Measurements from ENCODE around the gene BCAS2. TPM values are rescaled to one million over a fixed set of nuclear protein-coding genes. Genes with fewer than 3 reads are reported as not detected.
"Not testable (repeated sequence)": the region's sequence is repeated elsewhere in the genome, so short reads cannot be mapped to it uniquely, and the experiment has no call there.

BCAS2 gene
- total RNA-seq, 5 donors from 2014 or later (not counting 1 experiment from before 2014, with no cell fraction given), result 29.6 to 77.7 (median 32.4) TPM

- H3K36me3 Mint-ChIP-seq, result peaks cover 41% of the 10 kb centered on the region
- CTCF ChIA-PET; H3K4me1 Mint-ChIP-seq; ATAC-seq (replicated peaks in 1 of 4); H3K27ac ChIP-seq (ENCODE audit: low read length); H3K9me3 ChIP-seq; H3K27me3 ChIP-seq (replicated peaks in 1 of 2; ENCODE audit: control insufficient read depth in 2 of 2, extremely low read depth in 1 of 2, insufficient read depth in 2 of 2, low read length in 1 of 2); DNase-seq; POLR2A ChIA-PET; H3K4me3 Mint-ChIP-seq; H3K9me3 Mint-ChIP-seq; H3K4me3 ChIP-seq (ENCODE audit: control insufficient read depth in 1 of 2, extremely low read depth in 1 of 2, low read length in 1 of 2); H3K27ac Mint-ChIP-seq; H3K4me1 ChIP-seq (ENCODE audit: control insufficient read depth in 1 of 2, extremely low read depth in 1 of 2, insufficient read depth in 2 of 2, low read length in 2 of 2); H3K27me3 Mint-ChIP-seq: not testable (repeated sequence)
- WGBS (ENCODE audit: insufficient coverage), result no CpG with 5 or more reads among the region's 3 CpGs
- H3K36me3 ChIP-seq (ENCODE audit: control insufficient read depth in 2 of 2, extremely low read depth in 1 of 2, insufficient read depth in 1 of 2, low read length in 1 of 2), result peaks cover 11 to 22% of the 10 kb centered on the region in 2 donors
Observed at GRCh38 chr1:114562978-114563510, 18.4 kb downstream of the BCAS2 start.

DNA sequence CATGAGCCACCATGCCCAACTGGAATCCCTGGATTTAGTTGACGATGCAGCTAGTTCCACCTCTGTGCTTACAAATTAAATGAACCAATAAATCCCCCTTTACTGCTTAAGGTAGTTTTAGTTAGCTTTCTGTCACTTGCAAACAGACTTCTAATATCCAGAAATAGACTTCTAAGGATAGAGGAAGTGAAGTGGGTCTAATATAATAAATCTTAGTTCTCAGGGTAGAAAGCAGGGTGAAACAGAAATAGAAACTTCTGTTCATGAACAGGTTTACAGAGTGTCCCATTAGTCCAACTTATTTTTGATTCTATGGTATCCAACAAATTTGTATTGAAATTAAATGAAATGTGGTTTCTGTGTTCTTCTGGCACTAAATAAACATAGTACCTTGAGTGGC is 20.1 kb downstream of the BCAS2 start:
- peaks cover 0 to 5% (median 0%) of the 10 kb centered on the region in 3 donors for H3K9me3 Mint-ChIP-seq
- no peak overlapping the region for H3K4me3 Mint-ChIP-seq
- H3K27ac Mint-ChIP-seq, result no peak overlapping the region
- Histone ChIP-seq H3K27me3 (replicated peaks in 1 of 2; ENCODE audit: control insufficient read depth in 2 of 2, extremely low read depth in 1 of 2, insufficient read depth in 2 of 2, low read length in 1 of 2) (no peaks in the 10 kb centered on the region), H3K4me1 (ENCODE audit: control insufficient read depth in 1 of 2, extremely low read depth in 1 of 2, insufficient read depth in 2 of 2, low read length in 2 of 2) (no peaks in the 10 kb centered on the region), H3K27ac (ENCODE audit: low read length) (no peak overlapping the region), H3K9me3 (no peaks in the 10 kb centered on the region), H3K4me3 (ENCODE audit: control insufficient read depth in 1 of 2, extremely low read depth in 1 of 2, low read length in 1 of 2) (no peak overlapping the region), H3K36me3 (ENCODE audit: control insufficient read depth in 2 of 2, extremely low read depth in 1 of 2, insufficient read depth in 1 of 2, low read length in 1 of 2) (peaks cover 9 to 10% of the 10 kb centered on the region in 2 donors)
- H3K27me3 Mint-ChIP-seq, result no peaks in the 10 kb centered on the region
- peaks cover 26% of the 10 kb centered on the region for H3K36me3 Mint-ChIP-seq
- DNase-seq (no peak), ATAC-seq (replicated peaks in 1 of 4) (no peak)
- ChIA-PET CTCF (no interaction called here), POLR2A (no interaction called here)
- no CpG with 5 or more reads among the region's 1 CpG for WGBS (ENCODE audit: insufficient coverage)
- peaks cover 0 to 2% (median 0%) of the 10 kb centered on the region in 3 donors for H3K4me1 Mint-ChIP-seq

DNA sequence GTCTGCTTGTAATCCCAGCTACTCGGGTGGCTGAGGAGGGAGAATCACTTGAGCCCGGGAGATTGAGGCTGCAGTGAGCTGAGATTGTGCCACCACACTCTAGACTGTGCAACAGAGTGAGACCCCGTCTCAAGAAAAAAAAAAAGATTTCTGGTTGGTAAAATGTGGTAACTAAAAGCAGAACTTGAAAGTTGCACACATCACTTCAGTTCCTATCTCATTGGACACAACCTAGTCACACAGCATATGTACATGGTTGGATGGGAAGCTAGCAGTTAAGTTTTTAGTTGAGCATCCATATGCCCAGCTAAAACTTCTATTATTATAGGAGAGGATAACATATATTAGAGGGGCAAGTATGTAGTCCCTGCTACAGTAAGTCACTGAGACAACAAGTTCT is 22.1 kb downstream of the BCAS2 start:
- no peak for ATAC-seq (replicated peaks in 1 of 4)

DNA sequence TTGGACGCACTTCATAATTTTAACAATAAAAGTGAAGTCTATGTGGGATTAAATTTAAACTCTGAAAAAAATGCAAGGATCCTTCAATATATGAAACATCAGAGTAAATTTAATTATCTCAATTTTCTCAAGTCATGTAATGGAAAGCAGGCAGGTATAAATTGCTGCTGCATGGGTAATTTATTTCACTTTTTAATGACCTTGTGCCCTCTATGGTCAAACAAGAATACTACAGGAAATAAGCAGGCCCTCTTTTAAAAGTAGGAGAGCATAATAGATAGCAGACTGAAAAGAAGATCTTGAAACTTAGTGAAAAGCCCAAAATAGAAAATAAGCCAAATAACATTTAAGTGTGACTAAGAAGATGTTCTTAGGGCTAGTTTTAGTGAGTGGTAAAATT is 22.9 kb downstream of the BCAS2 start:
- no CpG with 5 or more reads among the region's 1 CpG for WGBS (ENCODE audit: insufficient coverage)
- peaks cover 0 to 2% (median 0%) of the 10 kb centered on the region in 3 donors for H3K4me1 Mint-ChIP-seq
- H3K36me3 Mint-ChIP-seq, result peaks cover 3% of the 10 kb centered on the region
- peak in 2 of 4 experiments; percentile 51 to 58 for ATAC-seq (replicated peaks in 1 of 4)
- Histone ChIP-seq H3K27ac (ENCODE audit: low read length) (no peak overlapping the region), H3K4me1 (ENCODE audit: control insufficient read depth in 1 of 2, extremely low read depth in 1 of 2, insufficient read depth in 2 of 2, low read length in 2 of 2) (no peaks in the 10 kb centered on the region), H3K4me3 (ENCODE audit: control insufficient read depth in 1 of 2, extremely low read depth in 1 of 2, low read length in 1 of 2) (no peak overlapping the region), H3K27me3 (replicated peaks in 1 of 2; ENCODE audit: control insufficient read depth in 2 of 2, extremely low read depth in 1 of 2, insufficient read depth in 2 of 2, low read length in 1 of 2) (no peaks in the 10 kb centered on the region), H3K36me3 (ENCODE audit: control insufficient read depth in 2 of 2, extremely low read depth in 1 of 2, insufficient read depth in 1 of 2, low read length in 1 of 2) (no peaks in the 10 kb centered on the region), H3K9me3 (no peaks in the 10 kb centered on the region)
- ChIA-PET POLR2A (no interaction called here), CTCF (no interaction called here)
- H3K4me3 Mint-ChIP-seq, result no peak overlapping the region
- no peak overlapping the region for H3K27ac Mint-ChIP-seq
- DNase-seq, result peak in 1 of 35 experiments; percentile 39
- no peaks in the 10 kb centered on the region for H3K27me3 Mint-ChIP-seq
- H3K9me3 Mint-ChIP-seq, result no peaks in the 10 kb centered on the region

More for the DNA sequence above, 22.1 kb downstream of the BCAS2 start:
- WGBS (ENCODE audit: insufficient coverage), result 90% methylated on average over 2 of the region's 3 CpGs
- Histone ChIP-seq H3K4me3 (ENCODE audit: control insufficient read depth in 1 of 2, extremely low read depth in 1 of 2, low read length in 1 of 2) (no peak overlapping the region), H3K27ac (ENCODE audit: low read length) (no peak overlapping the region), H3K4me1 (ENCODE audit: control insufficient read depth in 1 of 2, extremely low read depth in 1 of 2, insufficient read depth in 2 of 2, low read length in 2 of 2) (no peaks in the 10 kb centered on the region), H3K9me3 (no peaks in the 10 kb centered on the region), H3K27me3 (replicated peaks in 1 of 2; ENCODE audit: control insufficient read depth in 2 of 2, extremely low read depth in 1 of 2, insufficient read depth in 2 of 2, low read length in 1 of 2) (no peaks in the 10 kb centered on the region), H3K36me3 (ENCODE audit: control insufficient read depth in 2 of 2, extremely low read depth in 1 of 2, insufficient read depth in 1 of 2, low read length in 1 of 2) (no peaks in the 10 kb centered on the region)
- H3K4me3 Mint-ChIP-seq, result no peak overlapping the region
- peaks cover 0 to 2% (median 0%) of the 10 kb centered on the region in 3 donors for H3K4me1 Mint-ChIP-seq
- H3K27me3 Mint-ChIP-seq, result no peaks in the 10 kb centered on the region
- ChIA-PET CTCF (interaction anchor here (0.6 to 1.4 kb wide), 5 partner anchors 131 to 582 kb away, joined by 3 to 4 read pairs (median 3); no protein-coding TSS in a partner anchor), POLR2A (no interaction called here)
- H3K27ac Mint-ChIP-seq, result no peak overlapping the region
- H3K9me3 Mint-ChIP-seq, result no peaks in the 10 kb centered on the region
- peaks cover 6% of the 10 kb centered on the region for H3K36me3 Mint-ChIP-seq
- DNase-seq, result no peak

- POLR2A ChIA-PET, result no interaction called here
Observed at GRCh38 chr1:114554577-114554976, 26.8 kb downstream of the BCAS2 start.

DNA sequence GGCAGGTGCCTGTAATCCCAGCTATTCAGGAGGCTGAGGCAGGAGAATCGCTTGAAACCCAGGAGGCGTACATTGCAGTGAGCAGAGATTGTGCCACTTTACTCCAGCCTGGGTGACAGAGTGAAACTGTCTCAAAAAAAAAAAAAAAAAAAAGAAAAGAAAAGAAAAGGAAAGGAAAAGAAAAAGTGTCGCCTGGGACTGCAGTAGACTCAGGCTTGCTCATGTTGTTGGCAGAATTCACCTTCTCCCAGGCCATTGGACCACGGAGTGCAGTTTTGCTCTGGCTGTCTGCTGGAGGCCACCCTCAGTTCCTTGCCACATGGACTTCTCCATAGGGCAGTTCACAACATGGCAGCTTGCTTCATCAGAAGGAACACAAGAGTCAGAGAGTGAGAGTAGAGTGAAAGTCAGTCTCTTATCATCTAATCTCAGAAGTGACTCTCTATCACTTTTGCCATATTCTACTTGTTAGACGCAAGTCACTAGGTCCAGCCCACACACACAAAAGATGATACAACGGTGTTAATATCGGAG is 29.2 kb downstream of the BCAS2 start:
- H3K4me1 Mint-ChIP-seq, result no peaks in the 10 kb centered on the region
- no peaks in the 10 kb centered on the region for H3K36me3 Mint-ChIP-seq
- H3K4me3 Mint-ChIP-seq, result no peak overlapping the region
- Histone ChIP-seq H3K4me1 (ENCODE audit: control insufficient read depth in 1 of 2, extremely low read depth in 1 of 2, insufficient read depth in 2 of 2, low read length in 2 of 2) (no peaks in the 10 kb centered on the region), H3K27me3 (replicated peaks in 1 of 2; ENCODE audit: control insufficient read depth in 2 of 2, extremely low read depth in 1 of 2, insufficient read depth in 2 of 2, low read length in 1 of 2) (peaks cover 0 to 3% of the 10 kb centered on the region in 2 experiments), H3K27ac (ENCODE audit: low read length) (no peak overlapping the region), H3K4me3 (ENCODE audit: control insufficient read depth in 1 of 2, extremely low read depth in 1 of 2, low read length in 1 of 2) (no peak overlapping the region), H3K36me3 (ENCODE audit: control insufficient read depth in 2 of 2, extremely low read depth in 1 of 2, insufficient read depth in 1 of 2, low read length in 1 of 2) (no peaks in the 10 kb centered on the region), H3K9me3 (no peaks in the 10 kb centered on the region)
- no peaks in the 10 kb centered on the region for H3K27me3 Mint-ChIP-seq
- ATAC-seq (replicated peaks in 1 of 4) (no peak), DNase-seq (no peak)
- no peak overlapping the region for H3K27ac Mint-ChIP-seq
- CTCF ChIA-PET, result interaction anchor here in 1 of 2 donors (0.7 kb wide), 2 partner anchors 12 to 93 kb away, joined by 5 to 7 read pairs; no protein-coding TSS in a partner anchor
- POLR2A ChIA-PET, result no interaction called here
- WGBS (ENCODE audit: insufficient coverage), result 94% methylated on average over 3 of the region's 7 CpGs
- no peaks in the 10 kb centered on the region for H3K9me3 Mint-ChIP-seq

More at GRCh38 chr1:114554577-114554976, 26.8 kb downstream of the BCAS2 start:
- no peaks in the 10 kb centered on the region for H3K4me1 Mint-ChIP-seq
- Histone ChIP-seq H3K27me3 (replicated peaks in 1 of 2; ENCODE audit: control insufficient read depth in 2 of 2, extremely low read depth in 1 of 2, insufficient read depth in 2 of 2, low read length in 1 of 2) (no peaks in the 10 kb centered on the region), H3K4me3 (ENCODE audit: control insufficient read depth in 1 of 2, extremely low read depth in 1 of 2, low read length in 1 of 2) (no peak overlapping the region), H3K27ac (ENCODE audit: low read length) (no peak overlapping the region), H3K36me3 (ENCODE audit: control insufficient read depth in 2 of 2, extremely low read depth in 1 of 2, insufficient read depth in 1 of 2, low read length in 1 of 2) (no peaks in the 10 kb centered on the region), H3K9me3 (no peaks in the 10 kb centered on the region), H3K4me1 (ENCODE audit: control insufficient read depth in 1 of 2, extremely low read depth in 1 of 2, insufficient read depth in 2 of 2, low read length in 2 of 2) (no peaks in the 10 kb centered on the region)
- DNase-seq (no peak), ATAC-seq (replicated peaks in 1 of 4) (no peak)
- CTCF ChIA-PET, result interaction anchor here (0.6 to 1.2 kb wide), 2 partner anchors 11 to 1443 kb away, joined by 3 to 4 read pairs; no protein-coding TSS in a partner anchor
- no peak overlapping the region for H3K27ac Mint-ChIP-seq
- WGBS (ENCODE audit: insufficient coverage), result 90% methylated on average over 2 of the region's 2 CpGs
- no peaks in the 10 kb centered on the region for H3K27me3 Mint-ChIP-seq
- H3K4me3 Mint-ChIP-seq, result no peak overlapping the region
- H3K9me3 Mint-ChIP-seq, result no peaks in the 10 kb centered on the region
- no peaks in the 10 kb centered on the region for H3K36me3 Mint-ChIP-seq

All from T-cell (primary cell).